Uterus (tissue), 2 donors: Measurements from ENCODE around the gene TNRC6C.

Experiments
- POLR2A ChIP-seq, 2 donors: fragments of 450-650 bp; IDR thresholded peaks; one replicate each; pipeline ENCODE4 v1.6.1; 2016; ENCODE audit warnings: antibody characterized with exemption in 2 of 2, mild to moderate bottlenecking in 1 of 2, moderate library complexity in 1 of 2
- TF ChIP-seq, protein P1 (sequence below), 4 experiments: fragments of 200-600 bp in 2 of 4; fragments of 450-650 bp in 2 of 4; sonication (generic) in 2 of 4; IDR thresholded peaks; one replicate each; pipeline ENCODE4 v1.5.1; 2016 to 2019; ENCODE audit warnings: antibody characterized with exemption in 4 of 4, mild to moderate bottlenecking in 2 of 4, moderate library complexity in 1 of 4

DNA sequence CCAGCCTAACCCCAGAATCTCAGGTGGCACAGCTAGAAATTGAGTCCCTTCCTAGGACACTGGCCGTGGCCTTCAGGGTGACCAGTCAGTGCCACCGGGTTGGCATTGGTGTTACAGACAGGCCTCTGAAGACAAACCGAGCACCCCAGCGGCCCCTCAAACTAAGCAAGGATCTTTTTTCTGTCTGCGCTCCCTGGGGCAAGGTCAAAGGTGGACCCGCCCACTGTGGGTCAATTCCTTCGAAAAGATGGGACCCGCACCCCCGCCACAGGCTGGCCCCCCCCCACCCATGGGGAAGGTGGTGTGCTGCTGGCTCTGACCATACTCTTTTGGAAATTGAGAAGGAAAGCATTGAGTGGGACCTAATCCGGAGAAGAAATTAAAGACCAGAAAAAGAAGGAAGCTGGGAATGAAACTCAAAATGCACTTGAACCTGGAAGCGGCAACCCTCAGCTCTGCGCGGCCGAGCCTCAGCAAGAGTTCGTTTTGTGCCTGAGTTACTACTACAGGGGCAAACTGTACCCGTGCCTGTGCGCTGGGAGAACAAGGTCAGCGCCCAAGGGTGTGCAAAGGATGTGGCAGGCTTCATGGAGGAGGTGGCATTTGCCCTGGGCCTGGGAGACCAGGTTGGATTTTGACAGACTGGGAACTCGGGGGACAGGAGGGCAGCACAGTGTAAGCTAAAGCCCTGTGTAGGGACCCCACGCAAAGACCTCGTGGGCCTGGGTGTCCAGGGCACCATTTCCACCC is 149.6 kb downstream of the TNRC6C start:
- TF ChIP-seq, protein P1, sequence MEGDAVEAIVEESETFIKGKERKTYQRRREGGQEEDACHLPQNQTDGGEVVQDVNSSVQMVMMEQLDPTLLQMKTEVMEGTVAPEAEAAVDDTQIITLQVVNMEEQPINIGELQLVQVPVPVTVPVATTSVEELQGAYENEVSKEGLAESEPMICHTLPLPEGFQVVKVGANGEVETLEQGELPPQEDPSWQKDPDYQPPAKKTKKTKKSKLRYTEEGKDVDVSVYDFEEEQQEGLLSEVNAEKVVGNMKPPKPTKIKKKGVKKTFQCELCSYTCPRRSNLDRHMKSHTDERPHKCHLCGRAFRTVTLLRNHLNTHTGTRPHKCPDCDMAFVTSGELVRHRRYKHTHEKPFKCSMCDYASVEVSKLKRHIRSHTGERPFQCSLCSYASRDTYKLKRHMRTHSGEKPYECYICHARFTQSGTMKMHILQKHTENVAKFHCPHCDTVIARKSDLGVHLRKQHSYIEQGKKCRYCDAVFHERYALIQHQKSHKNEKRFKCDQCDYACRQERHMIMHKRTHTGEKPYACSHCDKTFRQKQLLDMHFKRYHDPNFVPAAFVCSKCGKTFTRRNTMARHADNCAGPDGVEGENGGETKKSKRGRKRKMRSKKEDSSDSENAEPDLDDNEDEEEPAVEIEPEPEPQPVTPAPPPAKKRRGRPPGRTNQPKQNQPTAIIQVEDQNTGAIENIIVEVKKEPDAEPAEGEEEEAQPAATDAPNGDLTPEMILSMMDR (IDR thresholded peaks at IDR 0.05), result no peak
- TF ChIP-seq POLR2A (IDR thresholded peaks at IDR 0.05), result no peak
